ENCODE data around the gene CTAG2. TPM values are rescaled to one million over a fixed set of nuclear protein-coding genes. Genes with fewer than 3 reads are reported as not detected.
"Not testable (repeated sequence)": the region's sequence is repeated elsewhere in the genome, so short reads cannot be mapped to it uniquely, and the experiment has no call there.

CTAG2 gene
- total and polyA plus RNA-seq, 10 donors, result 0.10 to 7.9 (median 0.46) TPM; not detected in 7

GRCh38 chrX:154611146-154611545 lies 42.2 kb downstream of the CTAG2 start:
- WGBS, 5 donors, result 89 to 97% (median 91%) methylated on average over 12 of the region's 12 CpGs
- H3K27ac ChIP-seq; H3K4me1 ChIP-seq; H3K4me3 ChIP-seq; H3K27me3 ChIP-seq (replicated peaks in 1 of 7); H3K36me3 ChIP-seq; H3K9me3 ChIP-seq; DNase-seq; intact Hi-C loops (cut with DNase I; ENCODE audit: low total_unique reads): not testable (repeated sequence)

DNA sequence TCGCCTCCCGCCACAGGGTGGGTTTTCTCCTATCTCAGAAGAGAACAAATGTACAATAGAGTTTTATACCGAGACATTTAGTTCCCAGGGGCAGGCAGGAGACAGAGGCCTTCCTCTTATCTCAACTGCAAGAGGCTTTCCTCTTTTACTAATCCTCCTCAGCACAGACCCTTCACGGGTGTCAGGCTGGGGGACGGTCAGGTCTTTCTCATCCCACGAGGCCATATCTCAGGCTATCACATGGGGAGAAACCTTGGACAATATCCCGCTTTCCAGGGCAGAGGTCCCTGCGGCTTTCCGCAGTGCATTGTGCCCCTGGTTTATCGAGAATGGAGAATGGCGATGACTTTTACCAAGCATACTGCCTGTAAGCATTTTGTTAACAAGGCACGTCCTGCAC lies 44.6 kb downstream of the CTAG2 start:
- H3K27me3 ChIP-seq (replicated peaks in 1 of 7); DNase-seq; H3K4me1 ChIP-seq; intact Hi-C loops (cut with DNase I; ENCODE audit: low total_unique reads); H3K4me3 ChIP-seq; H3K9me3 ChIP-seq; H3K27ac ChIP-seq; H3K36me3 ChIP-seq: not testable (repeated sequence)
- 74 to 88% (median 78%) methylated on average over 9 to 12 of the region's 12 CpGs for WGBS, 5 donors

- H3K27ac ChIP-seq; H3K4me3 ChIP-seq; DNase-seq; intact Hi-C loops (cut with DNase I; ENCODE audit: low total_unique reads); H3K27me3 ChIP-seq (replicated peaks in 1 of 7); H3K9me3 ChIP-seq; H3K4me1 ChIP-seq; H3K36me3 ChIP-seq: not testable (repeated sequence)
- WGBS, 5 donors, result 81 to 99% (median 88%) methylated on average over 8 to 11 of the region's 11 CpGs
Measured at GRCh38 chrX:154607976-154608375, 45.4 kb downstream of the CTAG2 start.

DNA sequence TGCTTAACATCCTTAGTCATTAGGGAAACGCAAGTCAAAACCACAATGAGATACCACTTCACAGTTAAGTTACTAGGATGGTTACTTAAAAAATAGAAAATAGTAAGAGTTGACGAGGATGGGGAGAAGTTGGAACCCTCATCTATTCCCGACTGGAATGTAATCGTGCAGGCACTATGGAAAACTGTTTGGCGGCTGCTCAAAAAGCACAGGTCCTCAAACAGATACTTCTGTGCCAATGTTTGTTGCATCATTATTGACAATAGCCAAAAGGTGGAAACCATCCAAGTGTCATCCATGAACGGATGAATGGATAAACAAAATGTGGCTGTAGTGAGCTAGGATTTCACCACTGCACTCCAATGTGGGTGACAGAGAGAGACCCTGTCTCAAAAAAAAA lies 46.0 kb downstream of the CTAG2 start:
- TF ChIP-seq POLR2AphosphoS5 (IDR thresholded peaks at IDR 0.05) (no peak), POLR2A (IDR thresholded peaks at IDR 0.05) (no peak)
- TF ChIP-seq, protein P1, sequence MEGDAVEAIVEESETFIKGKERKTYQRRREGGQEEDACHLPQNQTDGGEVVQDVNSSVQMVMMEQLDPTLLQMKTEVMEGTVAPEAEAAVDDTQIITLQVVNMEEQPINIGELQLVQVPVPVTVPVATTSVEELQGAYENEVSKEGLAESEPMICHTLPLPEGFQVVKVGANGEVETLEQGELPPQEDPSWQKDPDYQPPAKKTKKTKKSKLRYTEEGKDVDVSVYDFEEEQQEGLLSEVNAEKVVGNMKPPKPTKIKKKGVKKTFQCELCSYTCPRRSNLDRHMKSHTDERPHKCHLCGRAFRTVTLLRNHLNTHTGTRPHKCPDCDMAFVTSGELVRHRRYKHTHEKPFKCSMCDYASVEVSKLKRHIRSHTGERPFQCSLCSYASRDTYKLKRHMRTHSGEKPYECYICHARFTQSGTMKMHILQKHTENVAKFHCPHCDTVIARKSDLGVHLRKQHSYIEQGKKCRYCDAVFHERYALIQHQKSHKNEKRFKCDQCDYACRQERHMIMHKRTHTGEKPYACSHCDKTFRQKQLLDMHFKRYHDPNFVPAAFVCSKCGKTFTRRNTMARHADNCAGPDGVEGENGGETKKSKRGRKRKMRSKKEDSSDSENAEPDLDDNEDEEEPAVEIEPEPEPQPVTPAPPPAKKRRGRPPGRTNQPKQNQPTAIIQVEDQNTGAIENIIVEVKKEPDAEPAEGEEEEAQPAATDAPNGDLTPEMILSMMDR (IDR thresholded peaks at IDR 0.05 in 8 of 11, conservative IDR thresholded peaks at IDR 0.05 in 3 of 11), result no peak
- no peaks in the 10 kb centered on the region for H3K9me3 ChIP-seq
- H3K4me1 ChIP-seq, result no peaks in the 10 kb centered on the region
- no peak overlapping the region for H3K27ac ChIP-seq
- DNase-seq, result no peak
- no peak overlapping the region for H3K4me3 ChIP-seq
- intact Hi-C loops (cut with DNase I; ENCODE audit: low total_unique reads), result no loop called here
- H3K36me3 ChIP-seq, result no peaks in the 10 kb centered on the region
- no peaks in the 10 kb centered on the region for H3K27me3 ChIP-seq (replicated peaks in 1 of 7)
- WGBS, 5 donors, result 63 to 81% (median 71%) methylated on average over 6 of the region's 6 CpGs

- no peak for DNase-seq
- Histone ChIP-seq H3K4me3 (no peak overlapping the region), H3K27me3 (replicated peaks in 1 of 7) (peaks cover 0 to 6% (median 0%) of the 10 kb centered on the region in 7 donors), H3K4me1 (no peaks in the 10 kb centered on the region), H3K36me3 (no peaks in the 10 kb centered on the region), H3K27ac (no peak overlapping the region), H3K9me3 (no peaks in the 10 kb centered on the region)
- no peak for TF ChIP-seq POLR2AphosphoS5 (IDR thresholded peaks at IDR 0.05)
- TF ChIP-seq, protein P1 (IDR thresholded peaks at IDR 0.05 in 8 of 11, conservative IDR thresholded peaks at IDR 0.05 in 3 of 11), result no peak
- no peak for TF ChIP-seq POLR2A (IDR thresholded peaks at IDR 0.05)
- intact Hi-C loops (cut with DNase I; ENCODE audit: low total_unique reads), result no loop called here
- WGBS, 5 donors, result 79 to 97% (median 88%) methylated on average over 6 of the region's 6 CpGs
Measured at GRCh38 chrX:154605566-154605965, 47.8 kb downstream of the CTAG2 start.

Data from spleen (tissue), 11 donors.